HepG2 (cell line): ENCODE results near the gene LRRC45. TPM values are rescaled to one million over a fixed set of nuclear protein-coding genes. Genes with fewer than 3 reads are reported as not detected.

ENCODE experiments used
- ATM ChIP-seq: fragments of 450-650 bp; IDR thresholded peaks from 2 replicates; pipeline ENCODE4 v1.7.1; 2017; ENCODE audit warnings: mild to moderate bottlenecking, borderline replicate concordance
- MAFK ChIP-seq, 2 experiments: IDR thresholded peaks in 1 of 2; conservative IDR thresholded peaks in 1 of 2; 2 replicates each; pipeline ENCODE4 v1.6.1; 2011; ENCODE audit warnings: improper control_type of control experiment in 2 of 2, low read length in 2 of 2
- NFATC3 ChIP-seq: sonication (generic); formaldehyde crosslinking; IDR thresholded peaks from 2 replicates; pipeline ENCODE4 v1.5.1; 2020; ENCODE audit warnings: mild to moderate bottlenecking, missing genetic modification reagents
- NR2F1 ChIP-seq, 2 experiments: fragments of 450-650 bp in 1 of 2; formaldehyde crosslinking in 1 of 2; IDR thresholded peaks; 2 replicates each; pipeline versions ENCODE4 v1.5.0 to v1.6.1; 2016 to 2020; ENCODE audit warnings: mild to moderate bottlenecking in 1 of 2, missing compliant biosample characterization in 1 of 2, missing genetic modification reagents in 1 of 2, moderate library complexity in 1 of 2
- RCOR2 ChIP-seq: IDR thresholded peaks from 2 replicates; pipeline ENCODE4 v1.6.1; 2016; ENCODE audit warnings: missing biosample characterization, missing genetic modification reagents
- SP140L ChIP-seq: sonication (generic); formaldehyde crosslinking; IDR thresholded peaks from 2 replicates; pipeline ENCODE4 v1.4.0; 2020; ENCODE audit warnings: missing genetic modification reagents, borderline replicate concordance
- TAF15 ChIP-seq: fragments of 200-400 bp; formaldehyde crosslinking; IDR thresholded peaks from one replicate; pipeline ENCODE4 v1.6.1; 2018; ENCODE audit warnings: mild to moderate bottlenecking, low read depth, low read length; ENCODE audit not compliant: poor library complexity, severe bottlenecking
- TBL1XR1 ChIP-seq: fragments of 150-350 bp; IDR thresholded peaks from 2 replicates; pipeline ENCODE4 v1.6.1; 2014; ENCODE audit warnings: borderline replicate concordance, low read length; ENCODE audit not compliant: partially characterized antibody
- ZBTB7B ChIP-seq: sonication (generic); formaldehyde crosslinking; IDR thresholded peaks from 2 replicates; pipeline ENCODE4 v1.4.0; 2020; ENCODE audit warnings: missing genetic modification reagents
- ZC3H13 ChIP-seq: sonication (generic); formaldehyde crosslinking; IDR thresholded peaks from 2 replicates; pipeline ENCODE4 v1.8.1; 2023; ENCODE audit warnings: mild to moderate bottlenecking, missing genetic modification reagents, moderate library complexity
- polyA plus RNA-seq, 8 experiments: library from polyadenylated mRNA; depleted of rRNA in 3 of 8; stranded (reverse) in 7 of 8; unstranded in 1 of 8; fragments of >200 nt; fragmentation: Illumina TruSeq in 4 of 8; extraction: Trizol in 4 of 8; gene quantifications; 2 replicates each; pipeline versions ENCODE4 v1.2.1 to v1.2.3, GENCODE V29; 2011 to 2016; ENCODE audit warnings: low read depth in 4 of 8, missing spikeins in 1 of 8, mixed read lengths in 1 of 8; ENCODE audit not compliant: insufficient read depth in 1 of 8
- total RNA-seq, 5 experiments: library from RNA; depleted of rRNA; stranded (reverse); fragments of >200 nt; fragmentation: Illumina TruSeq; extraction: Trizol; gene quantifications; 2 replicates each; pipeline ENCODE4 v1.2.3, GENCODE V29; 2016; ENCODE audit warnings: low read depth in 1 of 5
- TF ChIP-seq, protein P1 (sequence below): IDR thresholded peaks from 2 replicates; pipeline ENCODE4 v1.6.1; 2016; ENCODE audit warnings: low read depth, missing genetic modification reagents, missing compliant biosample characterization
- TF ChIP-seq, protein P2 (sequence below): sonication (generic); formaldehyde crosslinking; IDR thresholded peaks from 2 replicates; pipeline ENCODE4 v1.4.0; 2020; ENCODE audit warnings: missing genetic modification reagents
- TF ChIP-seq, protein P3 (sequence below): sonication (generic); formaldehyde crosslinking; IDR thresholded peaks from 2 replicates; pipeline ENCODE4 v1.5.0; 2020; ENCODE audit warnings: mild to moderate bottlenecking, missing genetic modification reagents
- TF ChIP-seq, protein P4 (sequence below): sonication (generic); formaldehyde crosslinking; IDR thresholded peaks from 2 replicates; pipeline ENCODE4 v1.4.0; 2020; ENCODE audit warnings: mild to moderate bottlenecking, missing genetic modification reagents

Gene LRRC45
- total and polyA plus RNA-seq, 2 of the 13 experiments (the other 11 are each of a cell fraction or from before 2014, with no cell fraction given): 11.6 to 48.1 TPM

DNA sequence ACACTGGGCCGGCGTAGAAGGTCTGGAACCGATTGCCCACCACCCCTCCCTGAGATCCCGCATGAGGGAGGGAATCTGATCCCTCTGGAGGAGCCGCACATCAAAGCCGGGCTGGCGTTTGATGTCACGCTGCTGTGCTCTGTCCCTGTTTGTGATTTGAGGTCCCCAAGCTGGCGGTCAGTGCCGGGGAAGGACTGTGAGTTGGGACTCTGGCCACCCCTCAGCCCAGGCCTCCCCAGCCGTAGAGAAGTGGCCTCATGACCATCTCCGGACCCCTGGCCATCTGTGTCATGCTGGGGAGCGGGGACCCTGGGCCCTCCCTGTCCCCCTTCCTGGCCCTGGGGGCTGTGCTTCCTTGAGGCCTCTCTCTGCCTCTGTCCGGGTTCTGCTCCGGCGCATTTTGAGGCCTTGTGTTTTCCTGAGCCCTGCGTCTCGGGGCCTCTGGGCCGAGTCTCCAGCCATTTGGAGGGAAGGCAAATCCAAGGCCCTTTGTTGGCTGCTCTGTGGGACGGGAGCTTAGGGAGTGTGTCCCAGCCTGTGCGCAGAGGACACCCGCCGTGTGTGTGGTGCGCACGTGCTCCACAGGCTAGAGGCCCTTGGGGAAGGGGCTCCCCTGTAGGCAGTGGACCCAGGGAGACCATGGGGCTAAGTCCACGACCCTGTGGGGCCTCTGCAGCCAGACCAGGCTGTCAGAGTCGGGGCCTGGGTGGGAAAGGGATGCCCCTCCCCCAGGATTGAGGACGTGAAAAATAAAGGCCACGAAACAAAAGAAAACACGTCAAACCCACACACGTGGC, 30.6 kb upstream of the LRRC45 start (continued):
- TF ChIP-seq, protein P1, sequence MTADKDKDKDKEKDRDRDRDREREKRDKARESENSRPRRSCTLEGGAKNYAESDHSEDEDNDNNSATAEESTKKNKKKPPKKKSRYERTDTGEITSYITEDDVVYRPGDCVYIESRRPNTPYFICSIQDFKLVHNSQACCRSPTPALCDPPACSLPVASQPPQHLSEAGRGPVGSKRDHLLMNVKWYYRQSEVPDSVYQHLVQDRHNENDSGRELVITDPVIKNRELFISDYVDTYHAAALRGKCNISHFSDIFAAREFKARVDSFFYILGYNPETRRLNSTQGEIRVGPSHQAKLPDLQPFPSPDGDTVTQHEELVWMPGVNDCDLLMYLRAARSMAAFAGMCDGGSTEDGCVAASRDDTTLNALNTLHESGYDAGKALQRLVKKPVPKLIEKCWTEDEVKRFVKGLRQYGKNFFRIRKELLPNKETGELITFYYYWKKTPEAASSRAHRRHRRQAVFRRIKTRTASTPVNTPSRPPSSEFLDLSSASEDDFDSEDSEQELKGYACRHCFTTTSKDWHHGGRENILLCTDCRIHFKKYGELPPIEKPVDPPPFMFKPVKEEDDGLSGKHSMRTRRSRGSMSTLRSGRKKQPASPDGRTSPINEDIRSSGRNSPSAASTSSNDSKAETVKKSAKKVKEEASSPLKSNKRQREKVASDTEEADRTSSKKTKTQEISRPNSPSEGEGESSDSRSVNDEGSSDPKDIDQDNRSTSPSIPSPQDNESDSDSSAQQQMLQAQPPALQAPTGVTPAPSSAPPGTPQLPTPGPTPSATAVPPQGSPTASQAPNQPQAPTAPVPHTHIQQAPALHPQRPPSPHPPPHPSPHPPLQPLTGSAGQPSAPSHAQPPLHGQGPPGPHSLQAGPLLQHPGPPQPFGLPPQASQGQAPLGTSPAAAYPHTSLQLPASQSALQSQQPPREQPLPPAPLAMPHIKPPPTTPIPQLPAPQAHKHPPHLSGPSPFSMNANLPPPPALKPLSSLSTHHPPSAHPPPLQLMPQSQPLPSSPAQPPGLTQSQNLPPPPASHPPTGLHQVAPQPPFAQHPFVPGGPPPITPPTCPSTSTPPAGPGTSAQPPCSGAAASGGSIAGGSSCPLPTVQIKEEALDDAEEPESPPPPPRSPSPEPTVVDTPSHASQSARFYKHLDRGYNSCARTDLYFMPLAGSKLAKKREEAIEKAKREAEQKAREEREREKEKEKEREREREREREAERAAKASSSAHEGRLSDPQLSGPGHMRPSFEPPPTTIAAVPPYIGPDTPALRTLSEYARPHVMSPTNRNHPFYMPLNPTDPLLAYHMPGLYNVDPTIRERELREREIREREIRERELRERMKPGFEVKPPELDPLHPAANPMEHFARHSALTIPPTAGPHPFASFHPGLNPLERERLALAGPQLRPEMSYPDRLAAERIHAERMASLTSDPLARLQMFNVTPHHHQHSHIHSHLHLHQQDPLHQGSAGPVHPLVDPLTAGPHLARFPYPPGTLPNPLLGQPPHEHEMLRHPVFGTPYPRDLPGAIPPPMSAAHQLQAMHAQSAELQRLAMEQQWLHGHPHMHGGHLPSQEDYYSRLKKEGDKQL (CRISPR knock-in tag): peak; percentile 51; the same call in 1 of the 2 replicates
- TF ChIP-seq, protein P2, sequence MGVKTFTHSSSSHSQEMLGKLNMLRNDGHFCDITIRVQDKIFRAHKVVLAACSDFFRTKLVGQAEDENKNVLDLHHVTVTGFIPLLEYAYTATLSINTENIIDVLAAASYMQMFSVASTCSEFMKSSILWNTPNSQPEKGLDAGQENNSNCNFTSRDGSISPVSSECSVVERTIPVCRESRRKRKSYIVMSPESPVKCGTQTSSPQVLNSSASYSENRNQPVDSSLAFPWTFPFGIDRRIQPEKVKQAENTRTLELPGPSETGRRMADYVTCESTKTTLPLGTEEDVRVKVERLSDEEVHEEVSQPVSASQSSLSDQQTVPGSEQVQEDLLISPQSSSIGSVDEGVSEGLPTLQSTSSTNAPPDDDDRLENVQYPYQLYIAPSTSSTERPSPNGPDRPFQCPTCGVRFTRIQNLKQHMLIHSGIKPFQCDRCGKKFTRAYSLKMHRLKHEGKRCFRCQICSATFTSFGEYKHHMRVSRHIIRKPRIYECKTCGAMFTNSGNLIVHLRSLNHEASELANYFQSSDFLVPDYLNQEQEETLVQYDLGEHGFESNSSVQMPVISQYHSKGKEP (CRISPR knock-in tag): peak; percentile 83
- TF ChIP-seq RCOR2 (CRISPR knock-in tag) (no peak; the same call in 1 of the 2 replicates), TAF15 (no peak), NR2F1 (CRISPR knock-in tag; IDR thresholded peaks at IDR 0.05) (peak; percentile 11 to 93; a peak in 2 of 4 replicates), ZBTB7B (CRISPR knock-in tag) (peak; percentile 96), MAFK (conservative IDR thresholded peaks at IDR 0.05 in 1 of 2, IDR thresholded peaks at IDR 0.05 in 1 of 2; ENCODE audit: low read length in 2 of 2) (no peak), ZC3H13 (peak; percentile 100), NFATC3 (CRISPR knock-in tag) (peak; percentile 98), SP140L (CRISPR knock-in tag) (no peak; the same call in 1 of the 2 replicates), TBL1XR1 (no peak), ATM (no peak)
- TF ChIP-seq, protein P3, sequence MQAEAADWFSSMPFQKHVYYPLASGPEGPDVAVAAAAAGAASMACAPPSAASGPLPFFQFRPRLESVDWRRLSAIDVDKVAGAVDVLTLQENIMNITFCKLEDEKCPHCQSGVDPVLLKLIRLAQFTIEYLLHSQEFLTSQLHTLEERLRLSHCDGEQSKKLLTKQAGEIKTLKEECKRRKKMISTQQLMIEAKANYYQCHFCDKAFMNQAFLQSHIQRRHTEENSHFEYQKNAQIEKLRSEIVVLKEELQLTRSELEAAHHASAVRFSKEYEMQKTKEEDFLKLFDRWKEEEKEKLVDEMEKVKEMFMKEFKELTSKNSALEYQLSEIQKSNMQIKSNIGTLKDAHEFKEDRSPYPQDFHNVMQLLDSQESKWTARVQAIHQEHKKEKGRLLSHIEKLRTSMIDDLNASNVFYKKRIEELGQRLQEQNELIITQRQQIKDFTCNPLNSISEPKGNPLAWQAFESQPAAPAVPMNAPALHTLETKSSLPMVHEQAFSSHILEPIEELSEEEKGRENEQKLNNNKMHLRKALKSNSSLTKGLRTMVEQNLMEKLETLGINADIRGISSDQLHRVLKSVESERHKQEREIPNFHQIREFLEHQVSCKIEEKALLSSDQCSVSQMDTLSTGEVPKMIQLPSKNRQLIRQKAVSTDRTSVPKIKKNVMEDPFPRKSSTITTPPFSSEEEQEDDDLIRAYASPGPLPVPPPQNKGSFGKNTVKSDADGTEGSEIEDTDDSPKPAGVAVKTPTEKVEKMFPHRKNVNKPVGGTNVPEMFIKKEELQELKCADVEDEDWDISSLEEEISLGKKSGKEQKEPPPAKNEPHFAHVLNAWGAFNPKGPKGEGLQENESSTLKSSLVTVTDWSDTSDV (CRISPR knock-in tag): peak; percentile 95; the same call in 1 of the 2 replicates
- TF ChIP-seq, protein P4, sequence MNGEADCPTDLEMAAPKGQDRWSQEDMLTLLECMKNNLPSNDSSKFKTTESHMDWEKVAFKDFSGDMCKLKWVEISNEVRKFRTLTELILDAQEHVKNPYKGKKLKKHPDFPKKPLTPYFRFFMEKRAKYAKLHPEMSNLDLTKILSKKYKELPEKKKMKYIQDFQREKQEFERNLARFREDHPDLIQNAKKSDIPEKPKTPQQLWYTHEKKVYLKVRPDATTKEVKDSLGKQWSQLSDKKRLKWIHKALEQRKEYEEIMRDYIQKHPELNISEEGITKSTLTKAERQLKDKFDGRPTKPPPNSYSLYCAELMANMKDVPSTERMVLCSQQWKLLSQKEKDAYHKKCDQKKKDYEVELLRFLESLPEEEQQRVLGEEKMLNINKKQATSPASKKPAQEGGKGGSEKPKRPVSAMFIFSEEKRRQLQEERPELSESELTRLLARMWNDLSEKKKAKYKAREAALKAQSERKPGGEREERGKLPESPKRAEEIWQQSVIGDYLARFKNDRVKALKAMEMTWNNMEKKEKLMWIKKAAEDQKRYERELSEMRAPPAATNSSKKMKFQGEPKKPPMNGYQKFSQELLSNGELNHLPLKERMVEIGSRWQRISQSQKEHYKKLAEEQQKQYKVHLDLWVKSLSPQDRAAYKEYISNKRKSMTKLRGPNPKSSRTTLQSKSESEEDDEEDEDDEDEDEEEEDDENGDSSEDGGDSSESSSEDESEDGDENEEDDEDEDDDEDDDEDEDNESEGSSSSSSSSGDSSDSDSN (CRISPR knock-in tag): peak; percentile 89; the same call in 1 of the 2 replicates
